Stimulated activated CD8-positive, alpha-beta memory T cell treated with anti-CD3 and anti-CD28 coated beads, Interleukin-4, amount 100 ng/mL, for 48 hours (primary cell): Measurements from ENCODE around the gene EFCAB6.

Source experiments
- DNase-seq: peaks from one replicate; pipeline ENCODE4 v3.0.0-alpha.2; 2020

The EFCAB6 gene

DNA sequence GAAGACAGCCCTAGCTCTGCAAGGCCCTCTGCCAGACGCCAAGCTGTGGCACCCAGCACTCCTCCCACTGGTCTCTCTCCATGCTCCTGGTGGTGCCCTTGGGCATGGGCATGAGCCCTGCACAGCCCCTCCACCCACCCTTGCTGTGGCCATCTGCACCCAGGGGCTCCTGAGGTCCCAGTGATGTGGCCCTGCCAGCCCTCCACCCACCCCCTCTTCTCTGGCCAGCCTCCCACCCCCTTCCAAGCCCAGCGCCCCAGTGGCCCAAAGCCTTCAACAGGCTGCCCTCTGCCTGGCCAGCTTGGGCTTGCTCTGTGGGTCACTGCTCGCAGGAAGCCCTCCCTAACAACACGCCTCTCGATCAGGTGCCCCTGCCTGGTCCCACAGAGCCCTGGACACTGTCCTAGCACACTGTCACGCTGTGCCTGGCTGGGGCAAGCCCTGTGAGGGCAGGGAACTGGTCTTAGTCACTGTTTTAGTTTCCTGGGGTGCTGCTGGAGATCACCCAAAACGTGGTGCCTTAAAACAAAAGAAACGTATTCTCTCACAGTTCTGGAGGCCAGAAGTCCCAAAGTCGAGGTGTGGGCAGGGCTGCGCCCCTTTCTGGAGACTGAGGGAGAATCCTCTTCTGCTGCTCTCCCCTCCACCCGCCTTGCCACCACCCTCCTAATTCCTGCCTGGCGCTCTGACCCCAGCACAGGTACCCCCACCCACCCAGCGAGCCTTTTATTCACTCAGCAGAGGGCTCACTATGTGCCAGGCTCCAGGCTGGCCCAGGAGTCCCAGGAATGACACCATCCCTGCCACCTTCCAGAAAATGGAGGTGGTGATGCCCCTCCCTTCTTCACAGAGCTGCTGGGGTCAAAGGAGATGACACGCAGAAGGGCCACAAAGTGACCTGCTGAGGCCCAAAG, 35.5 kb upstream of the EFCAB6 start:
- no peak for DNase-seq

DNA sequence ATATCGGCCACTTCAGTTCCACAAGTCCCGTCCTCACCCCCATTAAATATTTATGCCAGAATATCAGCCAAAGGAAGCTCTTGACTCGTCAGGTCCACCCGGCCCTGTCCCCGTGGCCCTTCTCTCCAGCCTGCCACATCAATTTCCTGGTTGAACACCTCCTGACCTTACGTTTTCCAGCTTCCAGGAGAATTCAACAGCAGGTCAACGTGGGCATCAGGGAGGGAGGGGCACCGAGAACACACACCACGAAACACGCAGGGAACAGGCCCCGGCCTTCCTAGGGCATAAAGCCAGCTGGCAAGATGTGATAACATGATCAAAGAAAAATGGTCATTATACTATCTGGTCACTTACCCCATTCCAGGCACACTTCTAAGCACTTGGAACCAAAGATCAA, 34.9 kb upstream of the EFCAB6 start:
- DNase-seq = no peak

DNA sequence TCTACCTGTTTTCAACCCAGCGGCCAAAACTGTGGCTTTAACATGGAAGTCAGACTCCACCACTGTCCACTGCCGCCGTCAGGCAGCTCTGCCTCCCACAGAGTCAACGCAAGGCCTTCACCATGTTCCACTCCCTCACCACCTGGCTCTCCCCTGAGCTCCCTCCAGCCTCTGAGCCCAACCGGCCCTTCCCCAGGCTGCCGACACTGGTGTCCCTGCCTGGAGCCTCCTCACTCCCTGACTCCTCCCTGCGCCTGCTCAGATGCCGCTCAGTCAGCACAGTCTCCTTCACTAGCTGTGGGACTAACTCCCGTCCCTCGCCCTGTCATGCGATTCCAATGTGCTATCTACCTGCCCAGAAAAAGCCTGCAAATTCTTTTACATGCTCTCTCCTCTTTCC, 33.9 kb upstream of the EFCAB6 start:
- no peak for DNase-seq

DNA sequence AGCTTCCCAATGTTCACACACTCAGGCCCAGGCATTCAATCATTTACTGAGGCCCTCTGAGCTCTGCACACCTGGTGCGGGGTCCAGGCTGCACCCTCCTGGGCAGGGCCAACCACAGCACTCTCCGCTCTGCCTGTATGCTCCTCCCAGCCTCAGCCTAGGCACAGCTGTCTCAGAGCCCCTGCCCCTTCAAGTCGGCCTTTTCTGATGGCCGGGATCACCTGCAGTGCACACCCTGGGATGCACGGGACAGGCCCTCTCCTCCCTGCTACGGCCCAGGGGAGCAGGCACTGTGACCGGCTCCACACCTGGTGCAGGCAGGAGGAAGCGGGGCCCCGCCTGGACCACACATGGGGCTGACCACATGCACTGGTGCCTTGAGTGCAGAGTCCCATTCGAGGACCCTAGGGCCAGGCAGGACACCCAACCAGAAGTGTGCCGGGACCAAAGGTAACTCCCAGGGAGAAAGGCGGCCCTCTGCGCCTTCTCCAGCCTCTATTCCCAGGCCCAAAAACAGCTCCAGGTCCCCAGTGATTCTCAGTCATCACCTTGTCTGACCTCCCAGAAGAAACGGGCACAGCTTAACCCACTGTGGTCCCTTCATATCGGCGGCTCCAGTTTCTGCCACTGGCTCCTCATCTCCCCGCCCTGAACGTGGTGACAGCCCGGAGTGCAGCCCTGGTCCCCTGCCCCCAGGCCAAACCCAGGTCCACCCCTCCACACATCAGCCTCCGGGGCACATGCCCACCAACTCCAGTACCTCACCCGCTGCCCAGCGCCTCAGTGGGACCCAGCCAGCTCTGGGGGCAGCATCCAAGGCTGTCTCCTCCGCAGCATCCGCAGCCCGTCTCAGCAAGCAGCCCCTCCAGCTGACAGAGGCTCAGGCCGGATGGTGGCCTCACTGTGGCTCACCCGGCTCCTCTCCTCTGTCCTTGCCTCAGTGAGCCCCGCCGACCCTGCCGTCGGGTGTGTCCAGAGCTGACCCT, 32.7 kb upstream of the EFCAB6 start:
- no peak for DNase-seq

DNA sequence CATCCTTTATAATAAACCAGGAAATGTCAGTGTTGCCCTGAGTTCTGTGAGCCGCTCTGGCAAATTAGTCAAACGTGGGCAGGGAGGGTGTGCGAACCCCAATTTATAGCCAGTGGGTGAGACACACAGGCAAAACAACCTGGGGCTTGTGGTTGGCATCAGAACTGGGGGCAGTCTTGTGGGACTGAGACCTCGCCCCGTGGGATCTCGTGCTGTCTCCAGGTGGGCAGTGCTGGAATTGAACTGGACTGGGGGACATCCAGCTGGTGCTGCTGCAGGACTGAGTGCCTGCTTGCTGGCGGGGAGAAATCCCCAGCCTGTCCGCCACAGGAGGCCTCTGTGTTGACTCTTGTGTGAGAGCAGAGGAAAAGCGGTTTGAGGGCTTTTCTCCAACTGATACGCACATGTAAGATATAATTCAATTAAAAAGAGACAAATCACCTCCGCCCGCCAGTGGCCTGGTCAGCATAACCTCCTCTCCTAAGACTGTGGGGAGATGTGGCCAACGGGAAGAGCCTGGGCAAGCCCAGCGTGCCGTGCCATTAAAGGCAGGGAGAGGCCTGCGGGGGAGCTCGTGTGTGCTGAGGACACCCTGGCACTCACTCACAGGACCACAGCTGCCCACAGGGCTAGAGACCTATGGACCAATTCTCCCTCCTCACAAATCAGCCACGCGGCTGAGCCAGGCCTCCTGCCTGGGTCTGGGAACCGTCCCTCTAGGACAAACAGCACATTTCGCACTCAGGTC, 31.9 kb upstream of the EFCAB6 start:
- DNase-seq = no peak

DNA sequence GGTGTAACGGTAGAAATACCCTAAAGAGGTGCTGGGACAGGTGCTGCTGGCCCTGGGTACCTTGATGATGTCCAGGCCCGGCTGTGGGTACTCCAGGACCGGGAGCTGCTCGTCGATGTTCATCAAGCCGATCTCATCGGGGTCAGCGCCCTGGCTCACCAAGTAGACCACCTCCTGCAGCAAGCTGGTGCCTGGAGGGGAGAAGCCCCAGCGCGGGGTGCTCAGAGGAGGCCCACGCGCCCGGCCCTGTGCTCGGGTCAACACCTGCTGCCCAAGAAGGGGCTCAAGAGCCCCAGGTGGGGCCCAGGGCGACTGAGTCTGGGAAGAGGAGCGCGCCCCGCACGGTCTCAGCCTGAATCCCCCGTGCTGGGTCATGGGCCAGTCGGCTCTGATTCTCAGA, 29.6 kb upstream of the EFCAB6 start:
- DNase-seq = no peak

DNA sequence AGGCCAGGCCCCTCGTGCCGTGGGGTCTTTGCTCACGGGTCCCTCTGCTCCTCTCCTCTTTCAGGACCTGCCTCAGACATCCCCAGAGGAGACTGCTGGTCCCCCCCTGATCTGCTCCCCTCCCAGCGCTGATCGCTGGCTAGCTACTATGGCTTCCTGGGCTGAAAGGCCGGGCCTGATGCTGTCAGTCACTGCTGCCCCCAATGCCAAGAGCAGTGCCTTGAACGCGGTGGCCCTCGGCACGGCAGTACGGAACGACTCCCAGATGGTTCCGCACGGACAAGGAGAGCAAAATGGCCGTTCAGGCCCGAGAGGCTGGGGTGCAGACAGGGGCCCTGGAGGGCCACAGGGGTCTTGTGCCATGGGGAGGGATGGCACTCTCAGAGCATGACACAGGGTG, 28.7 kb upstream of the EFCAB6 start:
- no peak for DNase-seq

DNA sequence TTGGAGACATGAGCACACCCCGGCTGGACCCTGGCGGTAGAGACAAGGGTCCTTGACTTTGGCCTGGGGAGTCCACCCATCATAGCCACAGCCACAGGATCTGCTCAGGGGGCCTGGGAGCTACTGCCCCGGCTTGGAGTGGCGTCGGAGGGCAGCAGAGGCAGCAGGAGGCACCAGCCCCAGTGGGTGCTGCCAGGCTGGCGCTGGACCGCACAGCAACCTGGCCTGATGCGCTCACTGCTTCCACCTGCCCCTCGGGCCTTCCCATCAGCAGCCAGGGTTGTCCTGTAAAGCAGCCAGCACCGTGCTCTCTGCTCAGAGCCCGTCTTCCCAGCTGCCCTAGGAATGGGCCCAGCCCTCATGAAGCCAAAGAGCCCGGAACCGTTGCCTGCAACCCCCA, 28.3 kb upstream of the EFCAB6 start:
- no peak for DNase-seq

DNA sequence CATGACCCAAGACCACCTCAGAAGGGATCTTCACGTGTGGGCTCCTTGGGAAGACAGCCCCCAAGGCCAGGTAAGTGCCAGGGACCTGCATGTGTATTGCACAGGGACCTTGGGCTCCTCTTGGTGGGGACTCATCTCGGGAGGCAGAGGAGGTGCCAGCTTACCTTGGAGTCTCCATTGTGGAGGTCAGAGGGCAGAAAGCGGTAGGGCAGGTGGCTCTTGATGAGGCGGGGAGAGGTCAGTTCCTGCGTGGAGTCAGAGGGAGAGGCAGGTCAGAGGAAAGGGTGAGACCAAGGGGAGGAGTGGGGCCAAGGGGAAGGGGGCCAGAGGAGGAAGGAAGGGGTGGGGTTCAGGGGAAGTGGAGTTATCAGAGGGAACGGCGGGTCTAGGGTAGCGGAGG, 27.7 kb upstream of the EFCAB6 start:
- DNase-seq = no peak

DNA sequence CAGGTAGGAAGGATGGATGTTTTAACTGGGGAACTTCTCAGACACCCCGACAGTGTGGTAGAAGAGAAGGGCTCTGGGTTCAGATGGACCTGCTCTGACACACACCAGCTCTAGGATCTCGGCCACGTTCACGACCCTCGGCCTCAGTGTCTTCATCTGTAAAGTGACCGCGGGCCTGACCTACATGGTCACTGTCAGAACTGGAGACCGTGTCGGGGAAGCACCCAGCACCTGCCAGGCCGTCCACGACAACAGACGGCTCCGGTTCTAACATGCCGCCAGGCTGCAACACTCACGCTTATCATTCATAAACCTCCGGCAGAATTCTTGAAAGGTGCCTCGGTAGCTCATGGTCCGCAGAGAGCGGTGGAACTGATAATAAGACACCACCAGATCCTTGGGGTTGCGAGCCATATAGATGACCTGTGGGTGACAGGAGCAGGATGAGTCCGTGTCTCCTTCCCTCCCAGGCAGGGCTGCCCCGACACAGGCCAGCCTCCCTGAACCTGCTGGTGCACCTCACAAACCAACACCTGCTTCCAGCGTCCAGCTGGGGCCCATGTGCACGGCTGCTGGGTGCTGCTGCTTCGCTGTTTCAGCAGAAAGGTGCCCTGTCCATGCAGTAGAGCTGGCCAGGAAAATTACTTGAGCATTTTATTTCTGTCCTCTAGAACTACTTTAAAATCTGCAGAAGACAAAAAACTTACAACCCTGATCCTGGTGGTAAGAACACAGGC, 26.6 kb upstream of the EFCAB6 start:
- no peak for DNase-seq

DNA sequence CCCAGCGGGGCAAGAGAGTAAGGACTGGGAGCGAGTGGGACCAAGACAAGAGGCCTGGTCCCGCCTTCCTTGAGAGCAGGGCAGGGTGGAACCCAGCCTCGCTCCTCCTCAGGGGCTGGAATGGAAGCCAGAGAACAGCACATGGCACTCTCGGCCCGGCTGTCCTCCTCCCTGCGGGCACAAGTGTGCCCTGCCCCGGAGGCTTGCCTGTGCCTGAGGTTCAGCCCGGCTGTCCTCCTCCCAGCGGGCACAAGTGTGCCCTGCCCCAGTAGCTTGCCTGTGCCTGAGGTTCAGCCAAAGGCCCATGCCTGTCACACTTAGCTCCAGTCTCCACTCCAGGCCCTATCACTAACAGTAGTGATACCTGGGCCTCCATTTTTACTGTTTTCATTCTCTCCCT, 26.1 kb upstream of the EFCAB6 start:
- DNase-seq = no peak

DNA sequence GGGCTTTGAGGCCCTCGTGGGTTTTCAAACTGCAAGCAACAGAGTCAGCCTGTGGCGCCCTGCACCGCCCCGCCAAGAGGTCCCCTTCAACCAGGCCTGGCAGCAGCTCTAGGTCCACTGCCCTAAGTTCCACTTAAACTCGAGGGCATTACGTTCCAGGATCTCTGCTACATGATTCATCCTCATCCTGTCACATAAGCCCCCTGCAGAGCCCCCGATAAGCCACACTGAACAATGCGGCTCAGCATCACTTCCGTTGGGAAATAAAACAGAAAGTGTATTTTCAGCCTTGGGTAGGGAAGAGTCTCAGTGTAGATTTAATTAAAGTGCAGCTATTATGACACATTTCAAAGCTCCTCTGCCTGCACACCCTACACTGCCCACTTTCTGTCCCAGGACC, 25.6 kb upstream of the EFCAB6 start:
- no peak for DNase-seq

DNA sequence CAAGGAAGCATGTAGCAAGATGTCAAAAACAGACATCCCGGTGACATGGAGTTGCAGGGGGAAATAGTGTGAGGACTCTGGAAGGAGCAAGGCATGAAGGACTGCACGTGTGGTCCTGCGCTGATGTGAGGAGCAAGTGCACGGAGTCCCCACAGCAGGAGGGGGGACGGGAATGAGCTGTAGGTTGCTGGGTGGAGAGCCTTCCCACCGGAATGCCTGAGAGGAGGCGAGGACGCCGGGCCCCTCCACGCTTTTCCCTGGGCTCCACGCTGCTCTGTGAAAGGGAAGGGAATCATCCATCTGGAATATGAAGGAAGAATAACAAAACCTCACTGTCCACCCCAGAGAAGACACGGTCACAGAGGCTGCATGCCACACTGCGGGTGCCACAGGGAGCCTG, 23.6 kb upstream of the EFCAB6 start:
- no peak for DNase-seq

DNA sequence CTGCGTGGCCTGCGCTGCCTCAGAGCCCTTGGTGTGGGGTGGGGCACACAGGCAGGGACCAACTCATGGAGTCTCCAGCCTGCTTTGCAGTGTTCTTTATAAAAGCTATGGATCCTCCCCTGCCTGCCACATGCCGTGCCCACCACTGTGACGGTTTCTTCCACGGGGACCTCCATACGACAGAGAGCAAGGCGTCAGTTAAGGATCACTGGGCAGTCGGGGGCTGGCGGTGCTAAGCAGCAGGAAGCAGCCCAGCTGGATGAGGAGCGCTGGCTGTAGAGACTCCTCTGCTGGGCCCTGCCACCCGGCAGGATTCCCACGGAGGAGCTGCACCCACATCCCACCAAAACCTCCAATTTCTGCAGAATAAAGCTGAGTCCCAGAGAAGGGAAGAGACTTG, 23.1 kb upstream of the EFCAB6 start:
- DNase-seq = no peak

DNA sequence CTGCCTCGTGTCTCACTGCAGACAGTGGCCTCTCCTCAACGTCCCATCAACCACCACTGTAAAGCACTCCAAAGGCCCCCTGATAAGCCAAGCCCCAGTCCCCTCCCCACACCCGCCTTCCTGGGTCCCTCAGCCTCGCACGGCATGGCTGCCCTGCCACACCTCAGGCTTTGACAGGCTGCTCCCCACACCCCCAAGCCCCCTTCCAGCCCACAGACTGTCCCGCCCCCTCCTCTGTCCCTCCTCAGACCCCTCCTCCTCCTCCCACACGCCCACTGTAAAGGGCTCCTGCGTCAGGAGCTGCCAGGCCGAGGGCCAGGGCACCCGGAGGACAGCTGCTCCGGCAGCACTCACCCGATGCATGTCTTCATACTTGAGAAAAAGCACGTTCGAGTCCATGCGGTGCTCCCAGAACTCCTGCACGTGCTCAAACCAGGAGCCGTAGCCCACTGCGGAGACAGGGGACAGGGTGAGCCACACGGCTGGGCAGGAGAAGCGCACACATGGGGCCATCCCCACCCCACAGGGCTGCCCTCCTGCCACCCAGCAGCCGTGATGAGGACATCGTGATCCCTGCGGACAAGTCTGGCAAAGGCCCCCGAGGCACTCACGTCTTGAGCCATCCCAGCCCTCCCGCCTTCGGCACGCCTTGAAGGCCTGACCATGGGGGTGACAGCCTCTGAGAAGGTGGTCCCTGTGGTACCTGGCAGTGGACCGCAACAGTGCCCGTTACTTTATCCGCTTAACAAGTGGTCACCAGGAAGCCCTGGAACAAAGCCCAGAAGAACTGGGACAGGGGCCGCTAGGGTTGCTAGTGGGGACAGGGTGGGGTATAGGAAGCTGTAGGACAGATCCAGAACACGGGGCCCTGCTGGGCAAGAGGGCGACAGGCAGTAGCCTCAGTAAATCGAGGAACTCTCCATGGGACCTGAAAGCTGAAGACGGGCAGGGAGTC, 21.5 kb upstream of the EFCAB6 start:
- DNase-seq = no peak

DNA sequence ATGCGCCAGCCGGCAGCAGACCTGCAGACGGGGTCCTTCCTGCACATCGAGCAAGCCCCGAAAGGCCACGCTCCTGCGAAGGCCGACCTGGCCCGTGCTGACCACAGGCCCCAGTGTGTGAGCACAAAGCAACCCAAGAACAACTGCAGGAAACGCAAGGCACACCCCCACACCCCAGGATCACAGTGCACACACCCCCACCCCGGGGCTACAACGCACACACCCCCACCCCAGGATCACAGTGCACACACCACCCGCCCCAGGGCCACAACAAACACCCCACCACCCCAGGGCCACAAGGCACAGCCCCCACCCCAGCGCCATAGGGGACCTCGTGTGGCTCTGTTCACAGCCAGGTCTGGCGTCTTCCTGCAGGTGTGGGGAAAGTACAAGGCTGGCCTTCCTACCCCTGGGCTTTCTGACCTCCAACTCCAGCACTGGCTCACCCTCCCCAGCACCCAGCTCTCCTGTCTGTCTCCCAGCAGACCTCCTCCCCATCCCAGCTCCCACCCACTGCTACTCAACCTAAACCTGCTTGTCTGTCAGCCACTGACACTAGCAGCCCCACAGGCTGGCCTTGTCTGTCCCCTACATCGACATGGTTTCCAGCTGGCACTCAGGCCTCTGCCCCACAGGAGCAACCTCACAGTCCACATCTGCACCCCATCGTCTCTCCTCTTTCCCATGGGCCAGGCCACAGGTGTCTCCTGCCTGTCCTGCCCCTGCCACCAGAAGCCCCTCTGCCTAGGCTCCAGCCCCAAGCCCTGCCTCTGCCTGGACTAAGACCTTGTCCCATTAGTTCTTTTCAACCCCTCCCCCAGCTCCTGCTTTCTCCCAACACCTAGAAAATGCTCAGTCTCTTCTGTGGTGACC, 20.5 kb upstream of the EFCAB6 start:
- DNase-seq = no peak

DNA sequence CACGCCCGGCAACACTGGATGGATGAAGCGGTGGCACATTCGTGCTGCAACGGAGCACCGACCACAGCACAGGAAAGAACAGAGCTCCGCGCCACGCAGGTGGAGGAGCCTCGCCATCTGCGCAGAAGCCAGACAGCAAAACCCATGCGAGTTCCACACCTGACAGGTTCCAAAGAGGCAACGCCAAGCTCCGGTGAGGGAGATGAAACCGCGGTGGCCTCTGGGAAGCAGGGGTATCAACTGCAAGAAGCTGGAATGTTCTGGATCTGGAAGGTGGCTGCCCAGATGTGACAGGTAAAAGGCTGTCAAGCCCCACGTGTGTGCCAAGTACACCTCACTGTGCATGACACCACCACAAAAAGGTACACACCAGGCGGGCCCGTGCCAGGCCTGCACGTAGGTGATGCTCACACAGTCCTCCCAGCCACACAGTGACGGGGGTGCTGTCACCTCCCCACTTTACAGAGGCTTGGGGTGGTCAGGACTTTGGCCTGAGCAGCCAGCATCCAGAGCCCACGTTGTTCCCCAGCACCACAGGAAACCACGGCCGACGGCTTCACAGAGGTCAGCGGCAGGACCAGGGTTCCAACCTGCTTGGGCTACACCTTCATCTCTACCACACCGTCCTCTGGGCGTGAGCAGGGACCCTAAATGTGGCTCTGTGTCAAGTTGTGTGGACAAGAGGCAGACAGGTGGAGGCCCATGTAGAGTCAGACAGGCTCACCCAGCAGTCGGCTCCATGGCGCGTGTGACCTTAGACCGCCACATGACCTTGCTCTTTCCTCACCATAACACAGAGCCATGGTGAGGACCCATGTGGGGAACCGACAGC, 19.7 kb upstream of the EFCAB6 start:
- no peak for DNase-seq

DNA sequence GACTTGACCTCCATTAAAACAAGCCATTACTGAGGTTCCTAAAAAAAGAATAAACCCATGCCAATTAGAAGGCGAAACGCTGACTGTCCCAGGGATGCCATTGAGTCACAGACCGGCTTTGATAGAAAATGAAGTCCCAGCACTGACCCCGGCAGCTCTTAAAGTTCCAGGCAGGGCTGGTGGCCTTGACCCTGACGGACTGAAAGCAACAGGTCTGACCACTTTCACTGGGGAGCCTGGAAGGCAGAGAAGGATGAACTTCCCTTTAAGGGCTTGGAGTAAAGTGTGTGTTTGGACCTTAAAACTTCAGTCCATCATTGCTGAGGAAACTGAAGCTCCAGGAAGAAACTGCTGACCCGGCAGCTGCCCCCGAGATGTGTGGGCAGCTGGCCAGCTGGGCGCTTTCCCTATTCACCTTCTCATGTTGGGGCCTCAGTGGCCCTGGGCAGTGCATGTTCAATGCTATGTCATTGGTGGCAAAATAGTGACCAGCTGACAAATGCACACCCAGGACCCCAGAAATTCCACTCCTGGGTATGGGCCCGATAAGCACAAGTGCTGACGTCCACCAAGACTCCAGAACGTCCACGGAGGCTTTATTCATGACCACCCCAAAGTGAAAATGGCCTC, 18.9 kb upstream of the EFCAB6 start:
- DNase-seq = no peak
